ENCODE results near the gene TSHZ2.

The TSHZ2 gene

DNA sequence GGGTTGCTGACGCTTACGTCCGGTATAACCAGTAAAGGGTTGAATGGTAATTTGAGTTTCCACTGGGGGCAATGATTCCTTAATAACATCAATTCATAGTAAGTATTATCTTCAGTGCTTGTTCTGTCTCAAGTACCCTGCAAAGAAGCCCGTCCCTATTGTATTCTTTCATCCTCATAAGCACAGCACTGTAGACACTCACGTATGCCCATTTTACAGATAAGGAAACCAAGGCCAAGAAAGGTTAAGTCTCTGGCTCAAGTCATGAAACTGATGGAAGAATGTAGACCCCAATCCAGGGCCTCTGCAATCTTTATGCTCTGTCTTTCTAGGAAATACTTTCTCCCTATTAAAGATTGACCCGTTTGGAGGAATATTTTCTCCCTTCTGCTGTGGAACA lies 370.3 kb downstream of the TSHZ2 start:
- TF ChIP-seq, protein P1, sequence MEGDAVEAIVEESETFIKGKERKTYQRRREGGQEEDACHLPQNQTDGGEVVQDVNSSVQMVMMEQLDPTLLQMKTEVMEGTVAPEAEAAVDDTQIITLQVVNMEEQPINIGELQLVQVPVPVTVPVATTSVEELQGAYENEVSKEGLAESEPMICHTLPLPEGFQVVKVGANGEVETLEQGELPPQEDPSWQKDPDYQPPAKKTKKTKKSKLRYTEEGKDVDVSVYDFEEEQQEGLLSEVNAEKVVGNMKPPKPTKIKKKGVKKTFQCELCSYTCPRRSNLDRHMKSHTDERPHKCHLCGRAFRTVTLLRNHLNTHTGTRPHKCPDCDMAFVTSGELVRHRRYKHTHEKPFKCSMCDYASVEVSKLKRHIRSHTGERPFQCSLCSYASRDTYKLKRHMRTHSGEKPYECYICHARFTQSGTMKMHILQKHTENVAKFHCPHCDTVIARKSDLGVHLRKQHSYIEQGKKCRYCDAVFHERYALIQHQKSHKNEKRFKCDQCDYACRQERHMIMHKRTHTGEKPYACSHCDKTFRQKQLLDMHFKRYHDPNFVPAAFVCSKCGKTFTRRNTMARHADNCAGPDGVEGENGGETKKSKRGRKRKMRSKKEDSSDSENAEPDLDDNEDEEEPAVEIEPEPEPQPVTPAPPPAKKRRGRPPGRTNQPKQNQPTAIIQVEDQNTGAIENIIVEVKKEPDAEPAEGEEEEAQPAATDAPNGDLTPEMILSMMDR (IDR thresholded peaks at IDR 0.05; ENCODE audit: low read depth, low read length, missing control alignments), result no peak
- DNase-seq (ENCODE audit: extremely low read depth, low read depth), result no peak
- H3K4me3 ChIP-seq (replicated peaks; ENCODE audit: low read depth, low read length), result no peak overlapping the region

GRCh38 chr20:53343448-53343847 lies 371.3 kb downstream of the TSHZ2 start:
- DNase-seq (ENCODE audit: extremely low read depth, low read depth), result no peak
- H3K4me3 ChIP-seq (replicated peaks; ENCODE audit: low read depth, low read length), result no peak overlapping the region
- TF ChIP-seq, protein P1 (IDR thresholded peaks at IDR 0.05; ENCODE audit: low read depth, low read length, missing control alignments), result no peak

GRCh38 chr20:53344891-53345290 lies 372.7 kb downstream of the TSHZ2 start:
- TF ChIP-seq, protein P1 (IDR thresholded peaks at IDR 0.05; ENCODE audit: low read depth, low read length, missing control alignments), result no peak
- H3K4me3 ChIP-seq (replicated peaks; ENCODE audit: low read depth, low read length), result no peak overlapping the region
- DNase-seq (ENCODE audit: extremely low read depth, low read depth), result no peak

DNA sequence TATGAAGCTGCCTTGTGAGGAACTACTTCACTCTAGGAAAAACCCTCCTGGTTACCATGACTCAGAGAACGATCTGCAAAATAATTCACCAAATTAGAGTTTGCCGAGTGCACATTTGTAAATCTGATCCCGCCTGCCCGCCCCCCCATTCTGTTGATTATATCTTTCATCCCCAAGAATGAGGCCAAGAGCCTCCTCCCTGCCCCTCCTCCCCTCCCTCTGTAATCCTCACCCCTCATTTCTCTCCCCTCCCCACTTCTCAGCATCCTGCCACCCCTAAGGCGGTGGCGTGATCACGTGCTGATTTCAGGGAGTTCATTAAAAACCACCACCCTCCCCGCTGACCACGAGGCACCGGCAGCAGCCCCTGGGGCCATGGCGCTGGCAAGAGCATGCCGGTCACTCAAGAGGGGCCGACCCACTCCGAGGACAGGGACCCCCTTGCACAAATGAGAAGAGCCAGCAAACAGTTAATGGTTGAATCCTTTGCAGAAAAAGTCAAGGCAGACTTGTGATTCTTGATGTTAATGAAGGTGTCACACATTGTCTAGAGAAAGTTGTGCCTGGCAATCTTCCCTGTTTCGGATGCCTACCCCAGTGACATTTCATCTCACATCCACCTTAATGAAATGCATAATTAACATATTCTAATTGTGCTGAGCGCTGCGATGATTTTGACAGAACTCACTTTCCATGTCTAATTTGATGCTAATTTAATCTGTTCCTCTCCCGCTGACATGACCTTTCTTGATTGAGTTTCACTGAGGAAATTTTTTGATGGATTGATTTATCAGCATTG lies 373.6 kb downstream of the TSHZ2 start:
- DNase-seq (ENCODE audit: extremely low read depth, low read depth), result no peak
- TF ChIP-seq, protein P1 (IDR thresholded peaks at IDR 0.05; ENCODE audit: low read depth, low read length, missing control alignments), result no peak
- no peak overlapping the region for H3K4me3 ChIP-seq (replicated peaks; ENCODE audit: low read depth, low read length)

DNA sequence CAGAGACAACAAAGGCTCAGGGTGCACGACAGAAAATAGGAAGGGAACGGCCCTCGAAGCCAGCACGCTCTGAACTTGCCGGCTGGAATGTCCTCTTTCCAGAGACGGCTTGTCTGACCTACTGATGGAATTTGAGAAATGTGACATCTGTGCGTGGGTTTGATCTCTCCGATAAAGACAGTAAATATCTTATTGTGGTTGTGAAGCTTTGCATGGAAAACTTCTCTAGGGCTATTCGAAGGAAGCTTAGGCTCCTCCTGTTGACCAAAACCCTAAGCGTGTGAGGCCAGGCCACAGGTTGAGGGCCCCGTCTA lies 374.1 kb downstream of the TSHZ2 start:
- TF ChIP-seq, protein P1 (IDR thresholded peaks at IDR 0.05; ENCODE audit: low read depth, low read length, missing control alignments), result no peak
- no peak overlapping the region for H3K4me3 ChIP-seq (replicated peaks; ENCODE audit: low read depth, low read length)
- DNase-seq (ENCODE audit: extremely low read depth, low read depth), result no peak

DNA sequence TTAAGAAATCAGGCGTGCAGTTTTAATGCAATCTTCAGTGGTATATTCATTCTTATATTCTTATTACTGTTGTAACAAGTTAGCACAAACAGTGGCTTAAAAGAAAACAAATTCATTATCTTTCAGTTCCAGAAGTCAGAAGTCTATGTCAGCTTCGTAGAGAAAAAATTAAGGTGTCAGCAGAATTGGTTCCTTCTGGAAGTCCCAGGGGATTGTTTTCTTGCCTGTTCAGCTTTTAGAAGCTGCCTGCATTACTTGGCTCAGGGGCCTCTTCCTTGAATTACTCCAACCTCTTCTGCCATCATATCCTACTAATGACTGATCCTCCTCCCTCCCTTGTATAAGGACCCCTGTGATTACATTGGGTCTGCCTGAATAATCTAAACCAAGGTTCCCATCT lies 377.6 kb downstream of the TSHZ2 start:
- TF ChIP-seq, protein P1 (IDR thresholded peaks at IDR 0.05; ENCODE audit: low read depth, low read length, missing control alignments), result no peak
- no peak for DNase-seq (ENCODE audit: extremely low read depth, low read depth)
- H3K4me3 ChIP-seq (replicated peaks; ENCODE audit: low read depth, low read length), result no peak overlapping the region
